ENCODE data around the gene C10orf143.

C10orf143 gene

DNA sequence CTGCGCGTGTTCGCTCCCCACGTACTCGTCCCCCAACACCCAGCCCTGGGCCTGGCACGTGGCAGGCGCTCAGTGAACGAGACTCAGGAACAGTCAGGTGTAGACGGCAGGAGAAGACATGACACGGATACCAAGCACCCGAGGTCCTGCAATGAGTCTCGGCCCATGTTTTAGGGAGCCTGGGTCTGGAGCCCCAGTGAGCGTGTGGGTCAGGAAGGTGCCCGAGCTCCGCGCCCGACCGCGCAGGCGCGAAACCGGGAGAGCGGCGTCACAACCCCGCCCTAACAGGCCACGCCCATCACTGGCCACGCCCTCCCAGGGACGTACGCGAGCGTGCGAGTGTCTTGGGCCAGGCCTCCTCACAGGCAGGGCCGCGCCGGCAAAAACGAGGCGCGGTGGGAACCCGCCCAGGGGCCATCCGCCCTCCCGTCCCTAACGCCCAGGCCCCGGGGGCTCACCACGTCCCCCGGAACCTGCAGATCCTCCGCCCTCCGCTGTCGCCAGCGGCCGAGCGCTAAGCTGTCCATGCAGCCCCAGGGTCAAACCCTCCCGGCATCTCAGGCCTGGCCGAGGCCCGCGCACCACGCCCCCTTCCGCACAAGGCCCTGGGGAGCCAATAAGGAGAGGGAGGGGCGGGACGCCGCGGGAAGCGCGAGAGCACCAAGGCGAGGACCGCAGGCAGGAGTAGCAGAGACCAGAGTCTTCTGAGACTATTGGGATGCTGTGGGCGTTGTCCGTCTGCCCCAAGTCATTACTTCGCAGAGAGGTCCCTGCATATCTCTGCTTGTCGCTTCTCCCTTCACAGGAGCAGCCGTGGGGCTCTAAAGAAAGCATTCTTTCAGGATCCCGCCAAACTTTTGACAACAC is at the start of gene C10orf143:
C10orf143 (minus strand) TSS at position 585 of the 867 bp plus-strand sequence; CDS start at position 527, 58 bp downstream.
- H3K4me3 ChIP-seq (ENCODE audit: low read depth in 1 of 2, low read length in 2 of 2): peak within 1 kb of the TSS; percentile 85 to 93

DNA sequence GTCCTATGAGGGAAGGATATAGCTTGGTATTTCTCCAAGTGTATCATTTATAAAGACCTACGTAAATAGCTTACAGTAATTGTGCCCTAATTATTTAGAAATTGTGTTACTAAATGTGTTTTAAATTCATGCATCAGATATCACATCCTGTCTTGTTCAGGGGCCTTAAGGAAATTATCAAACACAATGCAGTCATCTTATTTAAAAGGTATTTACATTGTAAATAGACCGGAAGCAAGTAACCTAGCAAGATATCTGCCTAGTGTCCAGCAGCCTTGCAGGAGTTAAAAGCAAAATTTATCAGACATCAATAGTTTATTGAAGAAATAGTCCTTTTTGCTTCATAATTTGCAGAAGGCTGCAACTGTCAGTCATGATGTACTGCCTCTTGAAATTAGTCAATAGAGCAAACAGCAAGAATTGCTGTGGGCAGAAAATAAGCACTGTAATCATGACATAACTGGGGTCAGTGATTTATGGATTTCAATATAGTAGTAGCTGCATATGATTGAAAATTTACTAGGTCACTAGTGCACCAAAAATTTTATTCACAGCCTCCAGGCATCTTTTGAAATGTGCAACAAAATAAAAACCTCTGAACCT is 48.7 kb upstream of the C10orf143 start:
- H3K4me1 ChIP-seq (ENCODE audit: insufficient read depth, low read length): no peaks in the 10 kb centered on the region
- no peak overlapping the region for H3K9ac ChIP-seq (ENCODE audit: low read length)
- no peak overlapping the region for H3K4me3 ChIP-seq (ENCODE audit: low read depth in 1 of 2, low read length in 2 of 2)
- no peaks in the 10 kb centered on the region for H3K27me3 ChIP-seq (ENCODE audit: control insufficient read depth in 1 of 2, insufficient read depth in 2 of 2, low read length in 2 of 2)
- H3K36me3 ChIP-seq (ENCODE audit: insufficient read depth, low read length): peaks cover 27% of the 10 kb centered on the region
- H3K27ac ChIP-seq (ENCODE audit: low read depth, low read length): no peak overlapping the region
- H3K9me3 ChIP-seq (ENCODE audit: low read length): no peaks in the 10 kb centered on the region

More for the DNA sequence above, at the start of gene C10orf143:
- peaks cover 26% of the 10 kb centered on the region for H3K4me1 ChIP-seq (ENCODE audit: insufficient read depth, low read length)
- H3K27ac ChIP-seq (ENCODE audit: low read depth, low read length): peak within 1 kb of the TSS; percentile 91
- no peaks in the 10 kb centered on the region for H3K9me3 ChIP-seq (ENCODE audit: low read length)
- no peaks in the 10 kb centered on the region for H3K27me3 ChIP-seq (ENCODE audit: control insufficient read depth in 1 of 2, insufficient read depth in 2 of 2, low read length in 2 of 2)
- H3K9ac ChIP-seq (ENCODE audit: low read length): no peak within 1 kb of the TSS
- H3K36me3 ChIP-seq (ENCODE audit: insufficient read depth, low read length): no peaks in the 10 kb centered on the region

DNA sequence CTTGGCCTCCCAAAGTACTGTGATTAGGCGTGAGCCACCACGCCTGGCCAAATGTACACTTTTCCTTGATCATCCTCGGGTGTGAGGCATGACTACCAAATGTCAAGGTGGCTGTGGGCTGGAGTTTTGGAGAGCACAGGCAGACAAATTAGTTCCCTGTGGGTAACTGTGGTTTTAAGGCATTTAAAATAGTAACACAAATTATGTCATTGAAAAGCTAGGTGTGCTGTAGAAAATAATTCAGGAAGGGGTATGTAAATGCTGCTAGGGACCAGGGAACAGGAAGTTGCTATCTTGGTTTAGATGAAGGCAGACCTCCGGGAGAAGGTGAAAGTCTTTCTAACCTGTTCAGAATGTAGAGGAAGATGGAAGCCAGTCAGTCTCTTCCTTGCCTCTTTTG is 35.4 kb upstream of the C10orf143 start:
- peaks cover 23% of the 10 kb centered on the region for H3K36me3 ChIP-seq (ENCODE audit: insufficient read depth, low read length)
- H3K9me3 ChIP-seq (ENCODE audit: low read length): no peaks in the 10 kb centered on the region
- H3K27ac ChIP-seq (ENCODE audit: low read depth, low read length): no peak overlapping the region
- H3K9ac ChIP-seq (ENCODE audit: low read length): no peak overlapping the region
- no peaks in the 10 kb centered on the region for H3K27me3 ChIP-seq (ENCODE audit: control insufficient read depth in 1 of 2, insufficient read depth in 2 of 2, low read length in 2 of 2)
- H3K4me3 ChIP-seq (ENCODE audit: low read depth in 1 of 2, low read length in 2 of 2): no peak overlapping the region
- peaks cover 21% of the 10 kb centered on the region for H3K4me1 ChIP-seq (ENCODE audit: insufficient read depth, low read length)

DNA sequence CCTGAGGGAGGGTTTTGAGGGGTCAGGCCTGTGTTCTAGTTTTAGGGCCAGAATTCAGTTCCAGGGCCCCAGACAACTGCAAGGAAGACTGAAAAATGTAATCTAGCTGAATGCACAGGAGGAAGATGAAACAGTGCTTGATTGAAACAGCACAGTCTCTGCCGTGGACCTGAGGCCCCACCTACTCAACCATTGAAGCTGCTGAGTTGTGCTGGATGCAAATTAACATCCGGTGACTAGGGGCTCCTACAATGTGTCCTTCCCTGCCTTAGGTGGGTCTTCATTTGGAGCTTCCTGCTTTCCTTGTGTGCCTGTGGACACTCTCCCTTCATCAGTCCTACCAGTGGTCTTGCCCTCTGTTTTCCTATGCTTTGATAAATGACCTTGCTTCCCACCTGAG is 31.2 kb upstream of the C10orf143 start:
- Histone ChIP-seq H3K9me3 (ENCODE audit: low read length) (no peaks in the 10 kb centered on the region), H3K9ac (ENCODE audit: low read length) (no peak overlapping the region), H3K27me3 (ENCODE audit: control insufficient read depth in 1 of 2, insufficient read depth in 2 of 2, low read length in 2 of 2) (no peaks in the 10 kb centered on the region), H3K4me1 (ENCODE audit: insufficient read depth, low read length) (peaks cover 39% of the 10 kb centered on the region), H3K4me3 (ENCODE audit: low read depth in 1 of 2, low read length in 2 of 2) (no peak overlapping the region), H3K36me3 (ENCODE audit: insufficient read depth, low read length) (peaks cover 12% of the 10 kb centered on the region), H3K27ac (ENCODE audit: low read depth, low read length) (no peak overlapping the region)

DNA sequence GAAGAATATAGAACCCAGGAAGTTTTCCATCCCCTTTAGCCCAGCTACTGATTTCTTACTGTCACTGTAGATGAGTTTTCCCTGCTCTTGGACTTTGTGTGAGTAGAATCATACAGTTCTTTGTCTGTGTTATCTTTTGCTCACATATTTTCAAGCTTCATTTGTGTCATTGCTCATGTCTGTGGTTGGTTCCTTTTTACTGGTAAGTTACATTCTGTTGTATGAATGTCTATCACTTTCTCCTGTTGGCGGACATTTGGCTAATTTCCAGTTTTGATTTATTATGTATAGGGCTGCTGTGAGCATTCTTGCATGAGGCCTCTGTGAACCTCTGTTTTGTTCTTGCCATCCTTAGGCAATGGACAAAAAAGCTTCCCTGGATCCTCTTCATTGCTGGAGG is 30.8 kb upstream of the C10orf143 start:
- Histone ChIP-seq H3K27me3 (ENCODE audit: control insufficient read depth in 1 of 2, insufficient read depth in 2 of 2, low read length in 2 of 2) (no peaks in the 10 kb centered on the region), H3K27ac (ENCODE audit: low read depth, low read length) (no peak overlapping the region), H3K4me1 (ENCODE audit: insufficient read depth, low read length) (peaks cover 39% of the 10 kb centered on the region), H3K36me3 (ENCODE audit: insufficient read depth, low read length) (peaks cover 8% of the 10 kb centered on the region), H3K9ac (ENCODE audit: low read length) (no peak overlapping the region), H3K9me3 (ENCODE audit: low read length) (no peaks in the 10 kb centered on the region), H3K4me3 (ENCODE audit: low read depth in 1 of 2, low read length in 2 of 2) (no peak overlapping the region)

DNA sequence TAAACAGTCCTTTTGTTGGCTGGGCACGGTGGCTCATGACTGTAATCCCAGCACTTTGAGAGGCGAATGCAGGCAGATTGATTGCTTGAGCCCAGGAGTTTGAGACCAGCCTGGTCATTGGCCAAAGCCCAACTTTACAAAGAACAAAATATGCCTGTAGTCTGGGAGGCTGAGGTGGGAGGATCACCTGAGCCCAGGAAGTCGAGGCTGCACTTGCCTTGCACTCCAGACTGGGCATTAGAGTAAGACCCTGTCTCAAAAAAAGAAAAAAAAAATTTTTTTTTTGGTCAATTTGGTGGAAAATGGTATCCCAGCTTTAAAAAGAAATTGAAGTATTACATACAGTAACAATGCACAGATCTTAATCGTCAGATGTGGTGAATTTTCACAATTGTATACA is 30.4 kb upstream of the C10orf143 start:
- no peak overlapping the region for H3K4me3 ChIP-seq (ENCODE audit: low read depth in 1 of 2, low read length in 2 of 2)
- peaks cover 39% of the 10 kb centered on the region for H3K4me1 ChIP-seq (ENCODE audit: insufficient read depth, low read length)

DNA sequence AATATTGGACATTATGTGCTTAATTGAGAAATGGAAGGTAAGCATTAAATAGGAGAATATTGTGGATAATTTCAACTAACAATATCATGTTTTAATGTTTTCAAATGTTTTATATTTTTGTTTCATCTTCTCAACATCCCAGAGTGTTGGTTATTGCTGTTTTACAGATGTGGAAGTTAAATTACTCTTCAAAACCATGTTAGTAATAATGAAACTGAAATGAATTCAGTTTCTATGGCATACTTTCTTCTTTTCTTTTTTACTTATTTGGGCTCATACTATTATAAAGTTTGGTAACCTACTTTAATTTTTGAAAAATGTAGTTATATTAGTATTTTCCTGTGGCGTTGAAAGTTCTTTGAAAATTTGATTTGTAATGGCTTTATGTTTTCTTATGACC is 29.8 kb upstream of the C10orf143 start:
- Histone ChIP-seq H3K4me1 (ENCODE audit: insufficient read depth, low read length) (peaks cover 44% of the 10 kb centered on the region), H3K27me3 (ENCODE audit: control insufficient read depth in 1 of 2, insufficient read depth in 2 of 2, low read length in 2 of 2) (no peaks in the 10 kb centered on the region), H3K9ac (ENCODE audit: low read length) (no peak overlapping the region), H3K4me3 (ENCODE audit: low read depth in 1 of 2, low read length in 2 of 2) (no peak overlapping the region), H3K36me3 (ENCODE audit: insufficient read depth, low read length) (no peaks in the 10 kb centered on the region), H3K9me3 (ENCODE audit: low read length) (no peaks in the 10 kb centered on the region), H3K27ac (ENCODE audit: low read depth, low read length) (no peak overlapping the region)

More for the DNA sequence above, 30.4 kb upstream of the C10orf143 start:
- H3K9me3 ChIP-seq (ENCODE audit: low read length): no peaks in the 10 kb centered on the region
- H3K9ac ChIP-seq (ENCODE audit: low read length): no peak overlapping the region
- no peaks in the 10 kb centered on the region for H3K27me3 ChIP-seq (ENCODE audit: control insufficient read depth in 1 of 2, insufficient read depth in 2 of 2, low read length in 2 of 2)
- H3K36me3 ChIP-seq (ENCODE audit: insufficient read depth, low read length): peaks cover 4% of the 10 kb centered on the region
- H3K27ac ChIP-seq (ENCODE audit: low read depth, low read length): no peak overlapping the region

DNA sequence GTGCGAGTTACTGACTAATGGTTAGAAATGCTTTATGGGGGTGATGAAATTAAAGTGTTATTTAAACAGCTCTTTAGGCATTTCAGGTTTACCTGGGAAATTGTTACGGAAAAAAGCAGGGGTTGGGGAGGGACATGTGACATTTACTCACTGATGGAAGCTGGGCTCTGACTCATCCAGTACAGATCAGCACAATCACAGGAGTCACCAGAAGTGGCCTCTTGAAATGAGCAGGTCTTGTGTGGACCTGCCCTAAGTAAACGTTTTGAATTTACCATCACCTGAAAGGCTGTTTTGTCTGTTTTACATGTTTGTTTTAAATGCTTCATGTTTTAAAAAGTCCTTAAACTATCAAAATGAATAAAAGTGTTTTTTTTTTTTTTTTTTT is 27.8 kb upstream of the C10orf143 start:
- no peak overlapping the region for H3K27ac ChIP-seq (ENCODE audit: low read depth, low read length)
- H3K27me3 ChIP-seq (ENCODE audit: control insufficient read depth in 1 of 2, insufficient read depth in 2 of 2, low read length in 2 of 2): no peaks in the 10 kb centered on the region
- no peak overlapping the region for H3K9ac ChIP-seq (ENCODE audit: low read length)
- no peaks in the 10 kb centered on the region for H3K9me3 ChIP-seq (ENCODE audit: low read length)
- H3K4me1 ChIP-seq (ENCODE audit: insufficient read depth, low read length): peaks cover 45% of the 10 kb centered on the region
- H3K4me3 ChIP-seq (ENCODE audit: low read depth in 1 of 2, low read length in 2 of 2): no peak overlapping the region
- no peaks in the 10 kb centered on the region for H3K36me3 ChIP-seq (ENCODE audit: insufficient read depth, low read length)

DNA sequence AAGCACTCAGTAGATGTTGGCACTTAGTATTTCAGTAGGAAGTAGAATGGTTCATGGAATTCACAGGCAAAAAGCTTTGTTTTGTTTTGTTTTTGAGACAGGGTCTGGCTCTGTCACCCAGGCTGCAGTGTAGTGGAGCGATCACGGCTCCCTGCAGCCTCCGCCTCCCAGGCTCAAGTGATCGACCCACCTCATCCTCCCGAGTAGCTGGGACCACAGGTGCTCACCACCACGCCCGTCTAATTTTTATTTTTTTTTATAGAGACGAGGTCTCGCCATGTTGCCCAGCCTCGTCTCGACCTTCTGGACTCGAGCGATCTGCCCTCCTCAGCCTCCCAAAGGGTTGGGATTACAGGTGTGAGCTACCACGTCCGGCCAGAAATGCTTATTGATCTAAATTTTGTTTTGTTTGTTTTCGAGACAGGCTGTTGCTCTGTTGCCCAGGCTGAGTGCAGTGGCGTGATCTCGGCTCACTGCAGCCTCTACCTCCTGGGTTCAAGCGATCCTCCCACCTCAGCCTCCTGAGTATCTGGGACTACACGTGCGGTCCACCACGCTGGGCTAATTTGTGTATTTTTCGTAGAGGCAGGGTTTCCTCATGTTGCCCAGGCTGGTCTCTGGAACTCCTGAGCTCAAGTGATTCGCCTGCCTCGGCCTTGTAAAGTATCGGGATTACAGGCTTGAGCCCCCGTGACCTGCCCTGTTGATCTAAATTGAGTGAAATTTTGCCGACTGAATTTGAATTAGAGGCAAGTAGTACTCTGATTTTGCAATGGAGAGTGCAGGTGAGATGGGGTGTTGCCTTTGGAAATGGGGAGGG is 27.2 kb upstream of the C10orf143 start:
- Histone ChIP-seq H3K4me3 (ENCODE audit: low read depth in 1 of 2, low read length in 2 of 2) (peak overlapping the region; percentile 59 to 92), H3K36me3 (ENCODE audit: insufficient read depth, low read length) (no peaks in the 10 kb centered on the region), H3K4me1 (ENCODE audit: insufficient read depth, low read length) (peaks cover 39% of the 10 kb centered on the region), H3K27me3 (ENCODE audit: control insufficient read depth in 1 of 2, insufficient read depth in 2 of 2, low read length in 2 of 2) (no peaks in the 10 kb centered on the region), H3K27ac (ENCODE audit: low read depth, low read length) (no peak overlapping the region), H3K9me3 (ENCODE audit: low read length) (no peaks in the 10 kb centered on the region), H3K9ac (ENCODE audit: low read length) (no peak overlapping the region)

DNA sequence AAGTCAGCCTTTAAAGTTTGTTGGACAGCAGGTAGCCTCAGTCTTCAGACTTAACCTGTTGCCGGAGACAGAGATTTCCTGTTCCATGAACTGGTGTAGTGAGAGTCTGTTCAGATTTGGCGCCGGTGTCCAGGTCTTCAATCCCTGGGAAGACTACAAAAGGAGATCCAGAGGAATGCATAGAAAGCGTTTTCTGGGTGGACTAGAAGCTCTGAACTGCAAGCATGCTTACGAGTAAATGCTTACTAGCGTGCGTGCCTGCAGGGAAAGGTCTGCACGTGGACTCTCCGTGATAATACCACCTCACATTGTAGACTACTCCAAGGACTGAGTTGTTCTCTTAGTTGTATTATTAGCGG is 26.4 kb upstream of the C10orf143 start:
- peak overlapping the region; percentile 59 to 92 for H3K4me3 ChIP-seq (ENCODE audit: low read depth in 1 of 2, low read length in 2 of 2)
- no peaks in the 10 kb centered on the region for H3K27me3 ChIP-seq (ENCODE audit: control insufficient read depth in 1 of 2, insufficient read depth in 2 of 2, low read length in 2 of 2)
- no peaks in the 10 kb centered on the region for H3K9me3 ChIP-seq (ENCODE audit: low read length)
- H3K9ac ChIP-seq (ENCODE audit: low read length): peak overlapping the region; percentile 53
- peak overlapping the region; percentile 75 for H3K27ac ChIP-seq (ENCODE audit: low read depth, low read length)
- peaks cover 35% of the 10 kb centered on the region for H3K4me1 ChIP-seq (ENCODE audit: insufficient read depth, low read length)
- H3K36me3 ChIP-seq (ENCODE audit: insufficient read depth, low read length): no peaks in the 10 kb centered on the region

Measured in muscle layer of colon (tissue), 2 donors.